SK-N-SH treated with all-trans-retinoic acid at 6 μM for 48 hours (cell line): ENCODE data around the gene PPT2.

Experiments
- ARNTL ChIP-seq: fragments of 450-650 bp; formaldehyde crosslinking; IDR thresholded peaks from 2 replicates; pipeline ENCODE4 v1.5.0; 2020; ENCODE audit warnings: low read depth, mild to moderate bottlenecking, moderate library complexity, borderline replicate concordance
- CSDC2 ChIP-seq: fragments of 250-450 bp; sonication (Bioruptor Pico); IDR thresholded peaks from 2 replicates; pipeline ENCODE4 v1.5.0; 2020; ENCODE audit warnings: mild to moderate bottlenecking, moderate library complexity
- ESRRG ChIP-seq: fragments of 250-450 bp; sonication (Bioruptor Pico); IDR thresholded peaks from 2 replicates; pipeline ENCODE4 v1.6.1; 2021; ENCODE audit warnings: mild to moderate bottlenecking
- GLIS3 ChIP-seq: fragments of 250-450 bp; sonication (Bioruptor Pico); IDR thresholded peaks from 2 replicates; pipeline ENCODE4 v1.5.0; 2020; ENCODE audit warnings: mild to moderate bottlenecking, moderate library complexity
- ISL1 ChIP-seq: fragments of 250-450 bp; sonication (Bioruptor Pico); IDR thresholded peaks from 2 replicates; pipeline ENCODE4 v2.1.2; 2022; ENCODE audit warnings: mild to moderate bottlenecking, moderate library complexity
- RARB ChIP-seq: fragments of 250-450 bp; sonication (Bioruptor Pico); IDR thresholded peaks from 2 replicates; pipeline ENCODE4 v1.8.0; 2021; ENCODE audit warnings: mild to moderate bottlenecking, moderate library complexity
- SNAI2 ChIP-seq: fragments of 250-450 bp; sonication (Bioruptor Pico); IDR thresholded peaks from 2 replicates; pipeline ENCODE4 v1.5.0; 2020; ENCODE audit warnings: mild to moderate bottlenecking, moderate library complexity
- TCF4 ChIP-seq: fragments of 250-450 bp; sonication (Bioruptor Pico); IDR thresholded peaks from 2 replicates; pipeline ENCODE4 v1.8.0; 2021; ENCODE audit warnings: mild to moderate bottlenecking, moderate library complexity, borderline replicate concordance
- TOX ChIP-seq: fragments of 250-450 bp; sonication (Bioruptor Pico); IDR thresholded peaks from 2 replicates; pipeline ENCODE4 v1.8.0; 2021; ENCODE audit warnings: mild to moderate bottlenecking, moderate library complexity, borderline replicate concordance
- ZC3H10 ChIP-seq: fragments of 250-450 bp; sonication (Bioruptor Pico); IDR thresholded peaks from 2 replicates; pipeline ENCODE4 v1.5.1; 2021; ENCODE audit warnings: mild to moderate bottlenecking, moderate library complexity
- ZFP3 ChIP-seq: fragments of 250-450 bp; sonication (Bioruptor Pico); IDR thresholded peaks from 2 replicates; pipeline ENCODE4 v1.5.0; 2020; ENCODE audit warnings: mild to moderate bottlenecking, moderate library complexity
- ZNF565 ChIP-seq: fragments of 450-650 bp; formaldehyde crosslinking; conservative IDR thresholded peaks from 2 replicates; pipeline ENCODE4 v1.5.0; 2020; ENCODE audit warnings: low read depth, mild to moderate bottlenecking, moderate library complexity
- TF ChIP-seq, protein P1 (sequence below): fragments of 250-450 bp; sonication (Bioruptor Pico); IDR thresholded peaks from 2 replicates; pipeline ENCODE4 v1.8.0; 2020; ENCODE audit warnings: mild to moderate bottlenecking, moderate library complexity, borderline replicate concordance
- TF ChIP-seq, protein P2 (sequence below): fragments of 250-450 bp; sonication (Bioruptor Pico); IDR thresholded peaks from 2 replicates; pipeline ENCODE4 v1.5.1; 2020; ENCODE audit warnings: low read depth, mild to moderate bottlenecking, moderate library complexity

DNA sequence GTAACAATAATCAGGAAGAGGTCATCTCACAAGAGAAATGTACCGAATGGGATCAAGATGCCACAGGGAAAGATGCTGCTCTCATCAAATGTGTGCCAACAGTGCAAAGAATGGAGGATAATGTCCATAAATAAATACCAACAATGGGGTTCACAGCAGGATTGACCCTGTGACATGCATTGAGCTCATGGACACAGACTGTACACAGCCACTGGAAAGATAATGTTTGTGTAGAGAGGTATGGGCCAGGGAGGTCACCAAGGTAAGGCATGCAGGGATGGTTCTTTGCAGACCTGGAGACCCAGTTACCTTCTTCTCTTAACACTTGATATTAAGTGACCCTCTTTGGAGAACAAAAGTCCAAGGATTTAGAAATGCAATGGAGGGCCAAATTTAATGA lies 20.5 kb downstream of the PPT2 start:
- TF ChIP-seq, protein P1, sequence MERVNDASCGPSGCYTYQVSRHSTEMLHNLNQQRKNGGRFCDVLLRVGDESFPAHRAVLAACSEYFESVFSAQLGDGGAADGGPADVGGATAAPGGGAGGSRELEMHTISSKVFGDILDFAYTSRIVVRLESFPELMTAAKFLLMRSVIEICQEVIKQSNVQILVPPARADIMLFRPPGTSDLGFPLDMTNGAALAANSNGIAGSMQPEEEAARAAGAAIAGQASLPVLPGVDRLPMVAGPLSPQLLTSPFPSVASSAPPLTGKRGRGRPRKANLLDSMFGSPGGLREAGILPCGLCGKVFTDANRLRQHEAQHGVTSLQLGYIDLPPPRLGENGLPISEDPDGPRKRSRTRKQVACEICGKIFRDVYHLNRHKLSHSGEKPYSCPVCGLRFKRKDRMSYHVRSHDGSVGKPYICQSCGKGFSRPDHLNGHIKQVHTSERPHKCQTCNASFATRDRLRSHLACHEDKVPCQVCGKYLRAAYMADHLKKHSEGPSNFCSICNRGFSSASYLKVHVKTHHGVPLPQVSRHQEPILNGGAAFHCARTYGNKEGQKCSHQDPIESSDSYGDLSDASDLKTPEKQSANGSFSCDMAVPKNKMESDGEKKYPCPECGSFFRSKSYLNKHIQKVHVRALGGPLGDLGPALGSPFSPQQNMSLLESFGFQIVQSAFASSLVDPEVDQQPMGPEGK (CRISPR knock-in tag) = no peak
- TF ChIP-seq ESRRG (CRISPR knock-in tag) (no peak), TCF4 (CRISPR knock-in tag) (no peak), ZFP3 (no peak), ARNTL (CRISPR knock-in tag) (no peak), ZC3H10 (CRISPR knock-in tag) (no peak), RARB (CRISPR knock-in tag) (no peak), ZNF565 (no peak), GLIS3 (CRISPR knock-in tag) (no peak), ISL1 (CRISPR knock-in tag) (no peak), CSDC2 (CRISPR knock-in tag) (no peak), SNAI2 (CRISPR knock-in tag) (no peak), TOX (CRISPR knock-in tag) (no peak)
- TF ChIP-seq, protein P2, sequence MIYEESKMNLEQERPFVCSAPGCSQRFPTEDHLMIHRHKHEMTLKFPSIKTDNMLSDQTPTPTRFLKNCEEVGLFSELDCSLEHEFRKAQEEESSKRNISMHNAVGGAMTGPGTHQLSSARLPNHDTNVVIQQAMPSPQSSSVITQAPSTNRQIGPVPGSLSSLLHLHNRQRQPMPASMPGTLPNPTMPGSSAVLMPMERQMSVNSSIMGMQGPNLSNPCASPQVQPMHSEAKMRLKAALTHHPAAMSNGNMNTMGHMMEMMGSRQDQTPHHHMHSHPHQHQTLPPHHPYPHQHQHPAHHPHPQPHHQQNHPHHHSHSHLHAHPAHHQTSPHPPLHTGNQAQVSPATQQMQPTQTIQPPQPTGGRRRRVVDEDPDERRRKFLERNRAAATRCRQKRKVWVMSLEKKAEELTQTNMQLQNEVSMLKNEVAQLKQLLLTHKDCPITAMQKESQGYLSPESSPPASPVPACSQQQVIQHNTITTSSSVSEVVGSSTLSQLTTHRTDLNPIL (CRISPR knock-in tag) = no peak
